K562 (cell line): Measurements from ENCODE around the gene TRPM2. TPM values are rescaled to one million over a fixed set of nuclear protein-coding genes. Genes with fewer than 3 reads are reported as not detected.

Experiments used
- ATAC-seq: fragments of 200-7000 bp; cut with Tn5 transposase; 3 replicates; pipeline ENCODE4 v1.9.1; 2020; ENCODE audit warnings: moderate library complexity
- BruUV-seq: library from RNA; stranded (reverse); fragments of 400-500 nt; replicated peaks from 2 replicates; lab custom pipeline; 2021; lab: Mats Ljungman, UMichigan
- CTCF ChIA-PET: fragments of 300-600 bp; formaldehyde crosslinking; extraction: SDS; loops from one replicate; lab custom pipeline; 2021; ENCODE audit warnings: low intra/inter-chr PET ratio; lab: Yijun Ruan, JAX
- POLR2A ChIA-PET: fragments of 300-600, 350-650 bp; sonication (Branson Sonifier 250); formaldehyde crosslinking; extraction: SDS; loops from one replicate; lab custom pipeline; 2021; ENCODE audit warnings: antibody characterized with exemption, inconsistent platforms; lab: Yijun Ruan, JAX
- DNase-seq, 4 experiments: peaks; one replicate each; pipeline versions ENCODE4 v3.0.0 to v3.0.0-alpha.2; 2011 to 2018; ENCODE audit warnings: low spot score in 3 of 4, mixed read lengths in 3 of 4; ENCODE audit errors: extremely low read depth in 1 of 4
- FAIRE-seq: peaks from 2 replicates; lab custom pipeline; 2011; peaks lifted over from hg19 to GRCh38; lab: Jason Lieb, UNC
- H2AFZ ChIP-seq: 2 replicates; pipeline ENCODE4 v1.6.0; 2011; ENCODE audit warnings: low read depth, low read length, control low read depth, inconsistent platforms
- H3K27ac ChIP-seq: fragments of 200-600 bp; 3 replicates; pipeline ENCODE4 v1.8.0; 2011; ENCODE audit warnings: low read depth, mild to moderate bottlenecking, control low read depth, inconsistent platforms, low read length, moderate library complexity, mixed read lengths; ENCODE audit errors: extremely low read depth
- H3K27me3 ChIP-seq, 2 experiments: fragments of 300-600 bp in 1 of 2; 2 replicates in 1 of 2; 3 replicates in 1 of 2; pipeline versions ENCODE4 v1.6.0 to v1.8.0; 2011; ENCODE audit warnings: inconsistent platforms in 2 of 2, low read length in 2 of 2, mild to moderate bottlenecking in 1 of 2, mixed read lengths in 1 of 2, moderate library complexity in 1 of 2; ENCODE audit not compliant: control insufficient read depth in 2 of 2, insufficient read depth in 2 of 2
- H3K36me3 ChIP-seq: fragments of 300-600 bp; 3 replicates; pipeline ENCODE4 v1.8.0; 2011; ENCODE audit warnings: mild to moderate bottlenecking, low read length, inconsistent platforms; ENCODE audit not compliant: control insufficient read depth, insufficient read depth
- H3K4me1 ChIP-seq, 2 experiments: fragments of 200-600 bp in 1 of 2; replicated peaks in 1 of 2; 2 replicates in 1 of 2; 3 replicates in 1 of 2; pipeline versions ENCODE4 v1.5.1 to v1.8.0; 2011; ENCODE audit warnings: inconsistent platforms in 2 of 2, low read length in 2 of 2, mild to moderate bottlenecking in 1 of 2, mixed read lengths in 1 of 2, moderate library complexity in 1 of 2; ENCODE audit not compliant: control insufficient read depth in 2 of 2, insufficient read depth in 2 of 2
- H3K4me2 ChIP-seq: 2 replicates; pipeline ENCODE4 v1.6.1; 2011; ENCODE audit warnings: low read length, control low read depth, inconsistent platforms, mixed read lengths; ENCODE audit not compliant: insufficient read depth
- H3K4me3 ChIP-seq: fragments of 200-600 bp; sonication (generic), shearing (Covaris generic); 2 replicates; pipeline ENCODE4 v1.5.1; 2016; ENCODE audit warnings: control low read depth, inconsistent platforms
- H3K79me2 ChIP-seq: fragments of 200-600 bp; 3 replicates; pipeline ENCODE4 v1.8.0; 2011; ENCODE audit warnings: low read length, inconsistent platforms; ENCODE audit not compliant: control insufficient read depth, insufficient read depth
- H3K9ac ChIP-seq, 2 experiments: 2 replicates each; pipeline versions ENCODE4 v1.6.0 to v1.6.1; 2011; ENCODE audit warnings: low read depth in 2 of 2, low read length in 2 of 2, control low read depth in 1 of 2, inconsistent platforms in 1 of 2, mild to moderate bottlenecking in 1 of 2, mixed read lengths in 1 of 2; ENCODE audit not compliant: insufficient read depth in 1 of 2
- H3K9me1 ChIP-seq: one replicate; pipeline ENCODE4 v1.6.0; 2011; ENCODE audit warnings: inconsistent platforms, mild to moderate bottlenecking, low read length, moderate library complexity; ENCODE audit not compliant: control insufficient read depth, insufficient read depth
- H3K9me3 ChIP-seq: replicated peaks from 2 replicates; pipeline ENCODE4 v1.5.1; 2011; ENCODE audit warnings: low read depth, low read length, inconsistent platforms; ENCODE audit not compliant: control insufficient read depth, insufficient read depth
- H4K20me1 ChIP-seq: replicated peaks from 2 replicates; pipeline ENCODE4 v1.6.1; 2011; ENCODE audit warnings: low read length, inconsistent platforms, mixed read lengths; ENCODE audit not compliant: control insufficient read depth, insufficient read depth
- CAMTA2 ChIP-seq: fragments of 250-450 bp; sonication (Bioruptor Pico); conservative IDR thresholded peaks from 2 replicates; pipeline ENCODE4 v1.5.1; 2022
- COPS2 ChIP-seq: fragments of 450-650 bp; conservative IDR thresholded peaks from 2 replicates; pipeline ENCODE4 v1.6.1; 2016; ENCODE audit warnings: mild to moderate bottlenecking, moderate library complexity
- DMBX1 ChIP-seq: fragments of 250-450 bp; sonication (Bioruptor Pico); IDR thresholded peaks from 2 replicates; pipeline ENCODE4 v1.8.0; 2022; ENCODE audit warnings: inconsistent platforms, mild to moderate bottlenecking, moderate library complexity, borderline replicate concordance
- ETV1 ChIP-seq: fragments of 450-650 bp; conservative IDR thresholded peaks from 2 replicates; pipeline ENCODE4 v1.6.1; 2016; ENCODE audit warnings: missing genetic modification characterization, control low read depth, low read depth, missing compliant biosample characterization
- FOXJ3 ChIP-seq: sonication (generic); formaldehyde crosslinking; IDR thresholded peaks from 2 replicates; pipeline ENCODE4 v1.4.0; 2020; ENCODE audit warnings: mild to moderate bottlenecking, missing genetic modification reagents
- FOXK1 ChIP-seq: sonication (generic); formaldehyde crosslinking; IDR thresholded peaks from 2 replicates; pipeline ENCODE4 v1.8.0; 2022; ENCODE audit warnings: missing genetic modification reagents, mild to moderate bottlenecking, borderline replicate concordance
- FOXK2 ChIP-seq, 2 experiments: fragments of 450-650 bp; IDR thresholded peaks in 1 of 2; conservative IDR thresholded peaks in 1 of 2; 2 replicates each; pipeline ENCODE4 v1.6.1; 2016; ENCODE audit warnings: low read depth in 2 of 2, mild to moderate bottlenecking in 1 of 2
- FOXP1 ChIP-seq: sonication (generic); formaldehyde crosslinking; IDR thresholded peaks from 2 replicates; pipeline ENCODE4 v1.8.0; 2022; ENCODE audit warnings: mild to moderate bottlenecking, missing genetic modification reagents
- FOXP4 ChIP-seq: sonication (generic); formaldehyde crosslinking; IDR thresholded peaks from 2 replicates; pipeline ENCODE4 v1.8.0; 2022; ENCODE audit warnings: mild to moderate bottlenecking, missing genetic modification reagents, borderline replicate concordance
- KLF10 ChIP-seq: fragments of 250-450 bp; sonication (Bioruptor Pico); IDR thresholded peaks from 2 replicates; pipeline ENCODE4 v1.6.1; 2021; ENCODE audit warnings: matching md5 sums
- KLF16 ChIP-seq: IDR thresholded peaks from 2 replicates; pipeline ENCODE4 v1.6.1; 2016; ENCODE audit warnings: antibody characterized with exemption
- NR2C2 ChIP-seq, 2 experiments: fragments of 200-800 bp in 1 of 2; sonication (Bioruptor generic) in 1 of 2; sonication (generic) in 1 of 2; formaldehyde crosslinking in 1 of 2; IDR thresholded peaks; 2 replicates each; pipeline versions ENCODE4 v1.6.1 to v1.8.0; 2016 to 2022; ENCODE audit warnings: mild to moderate bottlenecking in 1 of 2, missing compliant biosample characterization in 1 of 2, missing genetic modification characterization in 1 of 2, missing genetic modification reagents in 1 of 2
- POLR2A ChIP-seq: fragments of 450-650 bp; conservative IDR thresholded peaks from 2 replicates; pipeline ENCODE4 v1.6.1; 2016
- POLR2AphosphoS2 ChIP-seq: IDR thresholded peaks from 2 replicates; pipeline ENCODE4 v1.6.1; 2012; ENCODE audit warnings: low read length, improper control_type of control experiment
- POLR2B ChIP-seq: fragments of 450-650 bp; IDR thresholded peaks from 2 replicates; pipeline ENCODE4 v1.6.1; 2018; ENCODE audit warnings: low read depth; ENCODE audit not compliant: partially characterized antibody
- POLR3G ChIP-seq: IDR thresholded peaks from 2 replicates; pipeline ENCODE4 v1.6.1; 2011; ENCODE audit not compliant: insufficient read length, insufficient replicate concordance; ENCODE audit errors: extremely low read depth
- TRIM25 ChIP-seq: fragments of 450-650 bp; IDR thresholded peaks from 2 replicates; pipeline ENCODE4 v1.7.0; 2016; ENCODE audit warnings: borderline replicate concordance
- ZNF830 ChIP-seq: fragments of 250-450 bp; sonication (Bioruptor Pico); IDR thresholded peaks from 2 replicates; pipeline ENCODE4 v1.5.0; 2021; ENCODE audit warnings: mild to moderate bottlenecking
- WGBS: fragments of 100-300 bp; shearing (Covaris generic); methylation state at CpG from one replicate; pipeline ENCODE4 v1.1.6; 2016; ENCODE audit warnings: low coverage, mixed read lengths; ENCODE audit not compliant: insufficient coverage; ENCODE audit errors: missing lambda C conversion rate; 5-methylcytosine and 5-hydroxymethylcytosine counted together
- in situ Hi-C: fragments of 300-500 bp; cut with MboI; formaldehyde crosslinking; loops from 4 replicates; pipeline ENCODE4 v1.15.0; 2018; ENCODE audit warnings: inconsistent platforms, mixed read lengths
- intact Hi-C: fragments of 100-400 bp; cut with micrococcal nuclease; formaldehyde crosslinking; loops from 2 replicates; pipeline ENCODE4 v1.14.2; 2022
- polyA plus RNA-seq, 8 experiments: library from polyadenylated mRNA; depleted of rRNA in 4 of 8; stranded (reverse) in 5 of 8; unstranded in 3 of 8; fragments of >200 nt; fragmentation: Nextera tagmentation in 2 of 8; fragmentation: Illumina TruSeq in 1 of 8; extraction: Ambion mirVana in 2 of 8; extraction: Trizol in 1 of 8; gene quantifications; 2 replicates each; pipeline versions ENCODE4 v1.2.1 to v1.2.3, GENCODE V29; 2011 to 2014; ENCODE audit warnings: inconsistent platforms in 1 of 8, missing spikeins in 1 of 8
- total RNA-seq, 7 experiments: library from RNA; depleted of rRNA in 6 of 7; stranded (reverse); fragments of >200 nt in 6 of 7; fragmentation: Illumina TruSeq in 2 of 7; extraction: Trizol in 2 of 7; gene quantifications; 2 replicates each; pipeline versions ENCODE4 v1.2.1 to v1.2.3, GENCODE V29; 2011 to 2021; ENCODE audit warnings: low replicate concordance in 1 of 7

Gene TRPM2
- total and polyA plus RNA-seq, 9 of the 15 experiments (the other 6 are each of a cell fraction or from before 2014, with no cell fraction given) = 0.33 to 2.1 (median 0.98) TPM; not detected in 2

- TF ChIP-seq ZNF830 (CRISPR knock-in tag) (no peak), DMBX1 (CRISPR knock-in tag) (no peak), COPS2 (no peak), KLF16 (no peak), NR2C2 (CRISPR knock-in tag; IDR thresholded peaks at IDR 0.05) (no peak), NR2C2 (tag; IDR thresholded peaks at IDR 0.05) (no peak)
- TF ChIP-seq, all 486 proteins: peak for 0
These were observed 25.8 kb upstream of the TRPM2 start (continued) for GRCh38 chr21:44327603-44327974.

- Histone ChIP-seq H3K4me2 (no peak overlapping the region), H3K36me3 (peaks cover 36% of the 10 kb centered on the region; the same call in 1 of the 3 replicates), H3K9me1 (peaks cover 7% of the 10 kb centered on the region), H3K4me1 (peaks cover 0 to 56% of the 10 kb centered on the region in 2 experiments; a peak in 2 of 5 replicates), H3K27ac (no peak overlapping the region), H3K9ac (peak overlapping the region in 1 of 2 experiments; percentile 52; a peak in 2 of 4 replicates), H4K20me1 (peaks cover 14% of the 10 kb centered on the region), H3K27me3 (no peaks in the 10 kb centered on the region), H2AFZ (no peak overlapping the region), H3K4me3 (no peak overlapping the region), H3K79me2 (no peaks in the 10 kb centered on the region), H3K9me3 (no peaks in the 10 kb centered on the region)
- WGBS = 71% methylated on average over 24 of the region's 25 CpGs
- ATAC-seq (no peak; the same call in 1 of the 3 replicates), FAIRE-seq (no peak), DNase-seq (no peak)
- no TSS peak for BruUV-seq
- intact Hi-C loops = no loop called here
- in situ Hi-C loops = no loop called here
- POLR2A ChIA-PET = interaction anchor here (0.6 to 1.4 kb wide), 3 partner anchors 7 to 10 kb away, joined by 3 to 9 read pairs (median 3); no protein-coding TSS in a partner anchor
- CTCF ChIA-PET = no interaction called here
- TF ChIP-seq FOXP4 = no peak
- TF ChIP-seq FOXK2 (conservative IDR thresholded peaks at IDR 0.05 in 1 of 2, IDR thresholded peaks at IDR 0.05 in 1 of 2; ENCODE audit: low read depth in 2 of 2) = no peak
- TF ChIP-seq KLF10 = no peak
- no peak for TF ChIP-seq TRIM25
- peak; percentile 45; the same call in 1 of the 2 replicates for TF ChIP-seq POLR2AphosphoS2
- TF ChIP-seq POLR3G = no peak
- peak; percentile 20 for TF ChIP-seq POLR2B
- no peak for TF ChIP-seq ETV1 (tag)
- TF ChIP-seq FOXP1 = no peak
- no peak for TF ChIP-seq FOXK1 (CRISPR knock-in tag)
- TF ChIP-seq FOXJ3 = no peak
- TF ChIP-seq CAMTA2 (CRISPR knock-in tag) = 0 out of 2 replicates have a peak, but pooled peaks have one; percentile 13
- peak; percentile 27 for TF ChIP-seq POLR2A
These were observed 25.1 kb upstream of the TRPM2 start for GRCh38 chr21:44328242-44328895.
